Uterus (tissue), 4 donors: ENCODE measurements around the gene PTPRF. TPM values are rescaled to one million over a fixed set of nuclear protein-coding genes. Genes with fewer than 3 reads are reported as not detected.

Experiments
- DNase-seq, 2 donors: peaks; one replicate each; pipeline ENCODE4 v3.0.0-alpha.2; 2019 to 2020
- H3K27ac ChIP-seq, 2 donors: fragments of 200-600 bp; sonication (generic); 1 replicate in 1 of 2; 2 replicates in 1 of 2; pipeline ENCODE4 v1.5.1; 2016 to 2018
- H3K27me3 ChIP-seq, 2 donors: fragments of 200-600 bp; sonication (generic); one replicate each; pipeline ENCODE4 v1.5.1; 2018 to 2019; ENCODE audit warnings: control low read depth in 1 of 2
- H3K36me3 ChIP-seq, 2 donors: fragments of 200-600 bp; sonication (generic); one replicate each; pipeline ENCODE4 v1.5.1; 2019; ENCODE audit warnings: control low read depth in 1 of 2
- H3K4me1 ChIP-seq, 2 donors: fragments of 200-600 bp; sonication (generic); one replicate each; pipeline ENCODE4 v1.5.1; 2018 to 2019; ENCODE audit warnings: control low read depth in 1 of 2
- H3K4me3 ChIP-seq, 2 donors: fragments of 200-600 bp; sonication (generic); 1 replicate in 1 of 2; 2 replicates in 1 of 2; pipeline ENCODE4 v1.5.1; 2018 to 2019; ENCODE audit warnings: mild to moderate bottlenecking in 1 of 2
- H3K9me3 ChIP-seq, 2 donors: fragments of 200-600 bp; sonication (generic); one replicate each; pipeline ENCODE4 v1.5.1; 2019; ENCODE audit warnings: control low read depth in 1 of 2
- POLR2A ChIP-seq, 2 donors: fragments of 450-650 bp; IDR thresholded peaks; one replicate each; pipeline ENCODE4 v1.6.1; 2016; ENCODE audit warnings: antibody characterized with exemption in 2 of 2, mild to moderate bottlenecking in 1 of 2, moderate library complexity in 1 of 2
- intact Hi-C: fragments of 100-400 bp; cut with DNase I; formaldehyde crosslinking; loops from one replicate; pipeline ENCODE4 v1.15.1; 2023; ENCODE audit warnings: low total_unique reads
- total RNA-seq, 4 donors: library from RNA; depleted of rRNA in 3 of 4; stranded (reverse); fragments of >200 nt in 3 of 4; gene quantifications; one replicate each; pipeline versions ENCODE4 v1.1.0 to v1.2.4, GENCODE V29; 2014 to 2023
- TF ChIP-seq, protein P1 (sequence below), 4 experiments: fragments of 200-600 bp in 2 of 4; fragments of 450-650 bp in 2 of 4; sonication (generic) in 2 of 4; IDR thresholded peaks; one replicate each; pipeline ENCODE4 v1.5.1; 2016 to 2019; ENCODE audit warnings: antibody characterized with exemption in 4 of 4, mild to moderate bottlenecking in 2 of 4, moderate library complexity in 1 of 4
- donor health status: DM: yes; HTN: yes; CAD: no.

PTPRF gene
- total RNA-seq, 4 donors from 2014 or later: 24.7 to 172 (median 124) TPM

DNA sequence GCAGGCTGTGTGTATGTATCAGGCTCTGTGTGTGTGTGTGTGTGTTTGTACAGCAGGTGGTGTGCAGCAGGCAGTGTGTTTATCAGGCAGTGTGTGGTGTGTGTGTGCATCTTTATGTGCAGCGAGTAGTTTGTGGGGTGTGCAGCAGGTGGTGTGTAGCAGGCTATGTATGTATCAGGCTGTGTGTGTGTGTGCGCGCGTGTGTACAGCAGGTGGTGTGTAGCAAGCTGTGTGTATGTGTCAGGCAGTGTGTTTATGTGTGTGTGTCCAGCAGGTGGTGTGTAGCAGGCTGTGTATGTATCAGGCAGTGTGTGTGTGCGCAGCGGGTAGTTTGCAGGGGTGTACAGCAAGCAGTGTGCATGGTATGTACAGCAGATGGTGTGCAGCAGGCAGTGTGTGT lies 29.0 kb downstream of the PTPRF start:
- H3K27ac ChIP-seq: no peak overlapping the region
- intact Hi-C loops: no loop called here
- peaks cover 3 to 15% of the 10 kb centered on the region in 2 donors for H3K4me1 ChIP-seq
- no peak overlapping the region for H3K4me3 ChIP-seq
- TF ChIP-seq, protein P1, sequence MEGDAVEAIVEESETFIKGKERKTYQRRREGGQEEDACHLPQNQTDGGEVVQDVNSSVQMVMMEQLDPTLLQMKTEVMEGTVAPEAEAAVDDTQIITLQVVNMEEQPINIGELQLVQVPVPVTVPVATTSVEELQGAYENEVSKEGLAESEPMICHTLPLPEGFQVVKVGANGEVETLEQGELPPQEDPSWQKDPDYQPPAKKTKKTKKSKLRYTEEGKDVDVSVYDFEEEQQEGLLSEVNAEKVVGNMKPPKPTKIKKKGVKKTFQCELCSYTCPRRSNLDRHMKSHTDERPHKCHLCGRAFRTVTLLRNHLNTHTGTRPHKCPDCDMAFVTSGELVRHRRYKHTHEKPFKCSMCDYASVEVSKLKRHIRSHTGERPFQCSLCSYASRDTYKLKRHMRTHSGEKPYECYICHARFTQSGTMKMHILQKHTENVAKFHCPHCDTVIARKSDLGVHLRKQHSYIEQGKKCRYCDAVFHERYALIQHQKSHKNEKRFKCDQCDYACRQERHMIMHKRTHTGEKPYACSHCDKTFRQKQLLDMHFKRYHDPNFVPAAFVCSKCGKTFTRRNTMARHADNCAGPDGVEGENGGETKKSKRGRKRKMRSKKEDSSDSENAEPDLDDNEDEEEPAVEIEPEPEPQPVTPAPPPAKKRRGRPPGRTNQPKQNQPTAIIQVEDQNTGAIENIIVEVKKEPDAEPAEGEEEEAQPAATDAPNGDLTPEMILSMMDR (IDR thresholded peaks at IDR 0.05): no peak
- TF ChIP-seq POLR2A (IDR thresholded peaks at IDR 0.05): no peak
- no peak for DNase-seq
- no peaks in the 10 kb centered on the region for H3K9me3 ChIP-seq
- no peaks in the 10 kb centered on the region for H3K27me3 ChIP-seq
- H3K36me3 ChIP-seq: no peaks in the 10 kb centered on the region

DNA sequence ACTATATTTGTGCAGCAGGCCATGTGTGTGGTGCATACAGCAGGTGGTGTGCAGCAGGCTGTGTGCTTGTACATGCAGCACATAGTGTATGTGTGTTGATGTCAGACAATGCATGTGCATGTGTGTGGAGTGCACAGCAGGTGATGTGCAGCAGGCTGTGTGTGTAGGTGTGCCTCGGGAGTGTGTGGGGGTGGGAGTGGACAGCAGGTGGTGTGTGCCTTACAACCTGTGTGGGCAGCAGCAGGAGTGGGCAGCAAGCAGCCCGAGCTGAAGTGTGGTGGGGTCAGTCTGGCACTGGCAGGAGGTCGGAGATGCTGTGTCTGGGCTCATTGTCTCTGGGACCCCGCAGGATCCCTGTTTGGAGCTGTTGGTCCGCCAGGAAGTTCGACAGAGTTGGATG lies 29.6 kb downstream of the PTPRF start:
- Histone ChIP-seq H3K9me3 (no peaks in the 10 kb centered on the region), H3K4me3 (no peak overlapping the region), H3K27me3 (no peaks in the 10 kb centered on the region), H3K27ac (no peak overlapping the region), H3K36me3 (no peaks in the 10 kb centered on the region), H3K4me1 (peaks cover 8 to 21% of the 10 kb centered on the region in 2 donors)
- TF ChIP-seq, protein P1 (IDR thresholded peaks at IDR 0.05): no peak
- TF ChIP-seq POLR2A (IDR thresholded peaks at IDR 0.05): no peak
- intact Hi-C loops: no loop called here
- DNase-seq: no peak

DNA sequence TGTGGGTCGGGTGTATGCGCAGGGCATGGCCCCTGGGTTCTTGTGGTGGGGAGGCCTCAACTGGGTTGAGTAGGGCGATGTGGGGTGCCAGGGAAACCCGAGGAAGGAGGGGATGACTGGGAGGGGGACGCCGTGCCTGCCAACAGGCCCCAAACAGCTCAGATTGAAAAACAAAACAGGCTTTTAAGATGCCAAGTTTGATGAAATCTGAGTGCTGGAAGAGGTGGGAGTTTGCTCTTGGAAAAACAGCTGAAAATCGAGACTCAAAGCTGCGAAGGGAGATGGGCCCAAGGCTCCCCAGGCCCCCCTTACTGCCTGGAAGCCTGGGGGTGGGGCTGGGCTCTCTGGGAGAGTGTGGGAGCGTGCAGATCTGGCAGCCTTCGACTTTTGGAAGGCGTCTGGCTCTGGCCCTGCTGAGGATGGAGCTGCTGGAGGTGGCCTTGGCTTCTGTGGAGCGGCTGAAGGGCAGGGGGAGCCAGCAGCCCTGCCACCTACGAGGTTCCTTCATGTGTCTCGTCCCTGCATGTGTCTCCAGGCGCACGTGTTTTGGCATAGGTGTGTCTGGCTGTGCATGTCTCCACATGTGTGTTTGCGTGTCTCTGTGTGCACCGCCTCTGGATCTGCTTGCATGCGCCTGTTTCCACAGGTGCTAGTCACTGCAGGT lies 33.3 kb downstream of the PTPRF start:
- H3K4me1 ChIP-seq: peaks cover 8 to 19% of the 10 kb centered on the region in 2 donors
- no peaks in the 10 kb centered on the region for H3K27me3 ChIP-seq
- no peaks in the 10 kb centered on the region for H3K36me3 ChIP-seq
- intact Hi-C loops: no loop called here
- DNase-seq: peak; percentile 78 to 83
- no peak overlapping the region for H3K4me3 ChIP-seq
- H3K9me3 ChIP-seq: no peaks in the 10 kb centered on the region
- TF ChIP-seq, protein P1 (IDR thresholded peaks at IDR 0.05): no peak
- TF ChIP-seq POLR2A (IDR thresholded peaks at IDR 0.05): peak in 1 of 2 donors; percentile 2
- H3K27ac ChIP-seq: peak overlapping the region; percentile 82 to 83

DNA sequence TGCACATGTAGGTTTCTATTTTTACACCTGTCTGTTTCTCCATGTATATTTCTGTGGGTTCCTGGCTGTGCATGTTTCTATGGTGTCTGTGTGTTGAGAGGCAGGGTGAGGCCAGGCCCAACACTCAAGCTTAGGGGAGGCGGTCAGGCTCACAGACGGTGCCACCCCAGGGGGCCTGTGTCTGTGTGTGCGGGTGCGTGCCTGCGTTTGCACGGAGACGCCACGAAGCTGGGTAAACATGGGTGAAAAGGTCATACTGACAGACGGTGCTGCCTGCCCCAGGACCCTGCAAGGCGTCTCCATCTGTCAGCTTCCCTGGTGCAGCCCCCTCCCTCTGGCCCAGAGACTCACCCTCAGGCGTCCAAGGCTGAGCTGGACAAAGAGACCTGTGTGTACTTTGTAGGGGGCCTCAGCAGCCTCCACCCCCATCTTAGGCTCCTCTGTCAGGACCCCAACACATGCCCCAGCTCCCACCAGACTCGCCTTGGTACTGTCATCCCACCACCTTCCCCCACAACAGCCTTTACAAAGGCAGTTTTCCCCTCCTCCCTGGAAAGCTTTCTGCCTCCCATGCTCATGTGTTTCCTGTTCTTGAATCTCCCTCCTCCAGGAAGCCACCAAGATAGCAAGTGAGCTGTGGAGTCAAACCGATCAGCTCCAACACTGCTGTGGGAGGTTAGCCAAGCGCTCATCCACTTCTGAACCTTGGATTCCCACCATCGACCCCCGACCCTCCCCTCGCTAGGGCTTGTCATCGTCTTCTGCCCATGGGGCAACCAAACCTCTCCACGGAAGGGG lies 34.1 kb downstream of the PTPRF start:
- TF ChIP-seq, protein P1 (IDR thresholded peaks at IDR 0.05): no peak
- no peak for TF ChIP-seq POLR2A (IDR thresholded peaks at IDR 0.05)
- Histone ChIP-seq H3K9me3 (no peaks in the 10 kb centered on the region), H3K27me3 (no peaks in the 10 kb centered on the region), H3K36me3 (no peaks in the 10 kb centered on the region), H3K4me3 (no peak overlapping the region), H3K4me1 (peaks cover 8 to 17% of the 10 kb centered on the region in 2 donors), H3K27ac (peak overlapping the region; percentile 82 to 83)
- intact Hi-C loops: no loop called here
- DNase-seq: no peak
